Neuron (in vitro differentiated cells): ENCODE data around the gene GRID2.

ENCODE experiments used
- H2AFZ ChIP-seq: one replicate; pipeline ENCODE4 v1.6.1; 2013; ENCODE audit warnings: low read depth, mild to moderate bottlenecking, inconsistent platforms, low read length, moderate library complexity
- H3K27me3 ChIP-seq: one replicate; pipeline ENCODE4 v1.6.1; 2013; ENCODE audit warnings: low read length; ENCODE audit not compliant: insufficient read depth
- H3K36me3 ChIP-seq: one replicate; pipeline ENCODE4 v1.6.1; 2013; ENCODE audit warnings: low read length; ENCODE audit not compliant: insufficient read depth
- H3K4me1 ChIP-seq: one replicate; pipeline ENCODE4 v1.6.1; 2013; ENCODE audit warnings: low read length; ENCODE audit not compliant: insufficient read depth
- H3K4me3 ChIP-seq: 2 replicates; pipeline ENCODE4 v1.5.1; 2013; ENCODE audit warnings: mild to moderate bottlenecking, low read length, moderate library complexity
- H3K9me3 ChIP-seq: one replicate; pipeline ENCODE4 v1.6.1; 2013; ENCODE audit warnings: low read length

Gene GRID2

DNA sequence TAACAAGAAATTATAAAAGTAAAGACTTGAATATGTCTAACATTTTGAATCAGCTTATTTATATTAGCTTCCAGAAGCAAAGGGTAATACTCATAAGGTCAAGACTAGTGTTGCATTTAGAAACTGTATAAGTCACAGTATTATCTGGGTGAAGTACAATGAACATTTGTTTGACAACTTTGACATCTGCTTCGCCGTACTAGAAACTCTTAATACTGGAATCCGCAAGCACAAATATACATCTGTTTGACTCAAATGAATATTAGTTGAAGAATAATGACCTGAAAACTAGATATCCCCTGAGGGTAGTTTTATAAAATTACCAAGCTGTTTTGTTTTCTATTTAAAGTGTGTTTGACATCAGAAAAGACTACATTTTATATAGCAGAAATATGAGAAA, 1389.4 kb downstream of the GRID2 start:
- H3K36me3 ChIP-seq: no peaks in the 10 kb centered on the region
- no peak overlapping the region for H3K4me3 ChIP-seq
- no peak overlapping the region for H2AFZ ChIP-seq
- no peaks in the 10 kb centered on the region for H3K27me3 ChIP-seq
- no peaks in the 10 kb centered on the region for H3K4me1 ChIP-seq
- no peaks in the 10 kb centered on the region for H3K9me3 ChIP-seq

DNA sequence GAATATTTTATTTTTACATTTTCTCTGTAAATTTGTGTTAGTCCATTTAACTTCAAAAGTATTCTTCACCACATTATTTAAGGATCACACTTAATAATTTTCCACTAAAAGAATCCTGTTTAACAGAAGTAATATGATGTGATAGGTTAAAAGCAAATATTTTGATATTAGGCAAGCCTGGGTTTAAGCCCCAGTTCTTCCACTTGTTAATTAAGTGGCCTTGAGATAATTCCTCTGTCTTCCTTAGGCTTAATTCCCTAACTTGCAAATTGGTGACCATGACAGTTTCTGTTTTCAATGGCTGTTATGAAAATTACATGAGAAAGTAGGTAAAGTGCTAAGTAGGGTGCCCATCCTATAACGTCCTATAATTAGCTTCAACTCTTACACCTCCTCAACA, 1394.9 kb downstream of the GRID2 start:
- no peak overlapping the region for H2AFZ ChIP-seq
- H3K36me3 ChIP-seq: no peaks in the 10 kb centered on the region
- H3K27me3 ChIP-seq: no peaks in the 10 kb centered on the region
- H3K4me3 ChIP-seq: no peak overlapping the region
- peaks cover 3% of the 10 kb centered on the region for H3K4me1 ChIP-seq
- no peaks in the 10 kb centered on the region for H3K9me3 ChIP-seq

- no peaks in the 10 kb centered on the region for H3K36me3 ChIP-seq
- H3K27me3 ChIP-seq: no peaks in the 10 kb centered on the region
- H3K9me3 ChIP-seq: no peaks in the 10 kb centered on the region
- no peak overlapping the region for H3K4me3 ChIP-seq
- H3K4me1 ChIP-seq: peaks cover 3% of the 10 kb centered on the region
- H2AFZ ChIP-seq: no peak overlapping the region
Measured at GRCh38 chr4:93700571-93700970, 1396.8 kb downstream of the GRID2 start.

- Histone ChIP-seq H3K36me3 (no peaks in the 10 kb centered on the region), H3K4me3 (no peak overlapping the region), H2AFZ (no peak overlapping the region), H3K27me3 (no peaks in the 10 kb centered on the region), H3K4me1 (no peaks in the 10 kb centered on the region), H3K9me3 (no peaks in the 10 kb centered on the region)
Measured at GRCh38 chr4:93710101-93710846, 1406.5 kb downstream of the GRID2 start.

- Histone ChIP-seq H3K4me1 (no peaks in the 10 kb centered on the region), H3K36me3 (no peaks in the 10 kb centered on the region)
Measured at GRCh38 chr4:93710847-93711430, 1407.2 kb downstream of the GRID2 start.

DNA sequence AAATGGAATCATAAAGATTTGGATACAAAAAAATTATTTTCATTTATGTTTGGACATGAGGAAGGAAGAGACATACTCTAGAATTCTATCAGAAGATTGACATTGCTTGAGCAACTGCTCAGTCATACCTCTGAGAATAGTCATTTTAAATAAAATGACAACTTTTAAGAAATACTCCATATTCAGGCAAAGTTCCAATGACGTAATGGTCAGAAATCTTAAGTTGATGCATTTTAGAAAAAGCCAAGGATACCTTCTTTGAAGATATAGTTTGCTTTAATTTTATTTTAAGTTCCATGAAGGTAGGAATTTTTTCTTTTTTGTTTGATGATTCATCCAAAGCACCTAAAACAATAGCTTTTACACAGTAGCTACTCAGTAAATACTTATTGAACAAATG, 1414.5 kb downstream of the GRID2 start:
- no peak overlapping the region for H3K4me3 ChIP-seq
- H3K4me1 ChIP-seq: no peaks in the 10 kb centered on the region
- no peaks in the 10 kb centered on the region for H3K9me3 ChIP-seq
- no peaks in the 10 kb centered on the region for H3K27me3 ChIP-seq
- H3K36me3 ChIP-seq: no peaks in the 10 kb centered on the region
- H2AFZ ChIP-seq: no peak overlapping the region

More at GRCh38 chr4:93710847-93711430, 1407.2 kb downstream of the GRID2 start:
- Histone ChIP-seq H3K9me3 (no peaks in the 10 kb centered on the region), H3K27me3 (no peaks in the 10 kb centered on the region), H3K4me3 (no peak overlapping the region), H2AFZ (no peak overlapping the region)

GRCh38 chr4:93719552-93719951, 1415.8 kb downstream of the GRID2 start:
- Histone ChIP-seq H3K27me3 (no peaks in the 10 kb centered on the region), H2AFZ (no peak overlapping the region), H3K36me3 (no peaks in the 10 kb centered on the region), H3K4me1 (no peaks in the 10 kb centered on the region), H3K9me3 (no peaks in the 10 kb centered on the region), H3K4me3 (no peak overlapping the region)

GRCh38 chr4:93722446-93722845, 1418.7 kb downstream of the GRID2 start:
- no peaks in the 10 kb centered on the region for H3K4me1 ChIP-seq
- no peak overlapping the region for H3K4me3 ChIP-seq

GRCh38 chr4:93730251-93730650, 1426.5 kb downstream of the GRID2 start:
- Histone ChIP-seq H3K4me3 (no peak overlapping the region), H3K36me3 (no peaks in the 10 kb centered on the region), H3K9me3 (no peaks in the 10 kb centered on the region), H3K27me3 (no peaks in the 10 kb centered on the region), H2AFZ (no peak overlapping the region), H3K4me1 (peaks cover 36% of the 10 kb centered on the region)

More at GRCh38 chr4:93722446-93722845, 1418.7 kb downstream of the GRID2 start:
- no peaks in the 10 kb centered on the region for H3K36me3 ChIP-seq
- H3K9me3 ChIP-seq: no peaks in the 10 kb centered on the region
- H3K27me3 ChIP-seq: no peaks in the 10 kb centered on the region
- no peak overlapping the region for H2AFZ ChIP-seq

- no peak overlapping the region for H2AFZ ChIP-seq
- H3K27me3 ChIP-seq: no peaks in the 10 kb centered on the region
- H3K9me3 ChIP-seq: no peaks in the 10 kb centered on the region
- H3K4me3 ChIP-seq: no peak overlapping the region
- H3K4me1 ChIP-seq: peaks cover 36% of the 10 kb centered on the region
- H3K36me3 ChIP-seq: no peaks in the 10 kb centered on the region
Measured at GRCh38 chr4:93730760-93731159, 1427.0 kb downstream of the GRID2 start.

DNA sequence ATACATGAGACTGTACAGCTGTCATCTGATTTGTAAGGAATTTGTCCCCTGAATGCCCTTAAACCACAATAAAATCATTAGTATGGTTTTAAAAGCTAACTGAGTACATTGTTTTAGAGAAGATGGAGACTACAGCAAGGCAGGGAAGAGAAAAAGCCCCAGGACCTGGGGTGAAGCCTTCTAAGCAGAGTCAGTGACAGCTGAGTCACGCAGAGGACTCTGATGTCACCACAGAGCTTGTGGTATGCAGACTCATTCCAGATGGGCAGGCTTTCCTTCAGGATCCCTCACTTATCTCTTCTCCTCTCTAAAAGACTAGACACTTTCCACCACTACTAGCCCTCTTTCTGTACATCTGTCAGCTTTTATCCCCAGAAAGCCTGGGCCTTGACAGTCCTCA, 1427.7 kb downstream of the GRID2 start:
- H3K36me3 ChIP-seq: no peaks in the 10 kb centered on the region
- no peak overlapping the region for H3K4me3 ChIP-seq
- H3K9me3 ChIP-seq: no peaks in the 10 kb centered on the region
- no peak overlapping the region for H2AFZ ChIP-seq
- peaks cover 36% of the 10 kb centered on the region for H3K4me1 ChIP-seq
- H3K27me3 ChIP-seq: no peaks in the 10 kb centered on the region

- H3K9me3 ChIP-seq: no peaks in the 10 kb centered on the region
- no peaks in the 10 kb centered on the region for H3K36me3 ChIP-seq
- H2AFZ ChIP-seq: peak overlapping the region; percentile 43
- no peak overlapping the region for H3K4me3 ChIP-seq
- no peaks in the 10 kb centered on the region for H3K27me3 ChIP-seq
- peaks cover 36% of the 10 kb centered on the region for H3K4me1 ChIP-seq
Measured at GRCh38 chr4:93732509-93732908, 1428.7 kb downstream of the GRID2 start.

- Histone ChIP-seq H3K27me3 (no peaks in the 10 kb centered on the region), H3K36me3 (no peaks in the 10 kb centered on the region)
Measured at GRCh38 chr4:93740890-93741289, 1437.1 kb downstream of the GRID2 start.

More at GRCh38 chr4:93740890-93741289, 1437.1 kb downstream of the GRID2 start:
- no peak overlapping the region for H3K4me3 ChIP-seq
- H2AFZ ChIP-seq: no peak overlapping the region
- no peaks in the 10 kb centered on the region for H3K9me3 ChIP-seq
- H3K4me1 ChIP-seq: peaks cover 6% of the 10 kb centered on the region
